ENCODE results near the gene RNASE8. TPM values are rescaled to one million over a fixed set of nuclear protein-coding genes. Genes with fewer than 3 reads are reported as not detected.

RNASE8 gene
- polyA plus RNA-seq, 1 donor from 2014 or later: not detected

DNA sequence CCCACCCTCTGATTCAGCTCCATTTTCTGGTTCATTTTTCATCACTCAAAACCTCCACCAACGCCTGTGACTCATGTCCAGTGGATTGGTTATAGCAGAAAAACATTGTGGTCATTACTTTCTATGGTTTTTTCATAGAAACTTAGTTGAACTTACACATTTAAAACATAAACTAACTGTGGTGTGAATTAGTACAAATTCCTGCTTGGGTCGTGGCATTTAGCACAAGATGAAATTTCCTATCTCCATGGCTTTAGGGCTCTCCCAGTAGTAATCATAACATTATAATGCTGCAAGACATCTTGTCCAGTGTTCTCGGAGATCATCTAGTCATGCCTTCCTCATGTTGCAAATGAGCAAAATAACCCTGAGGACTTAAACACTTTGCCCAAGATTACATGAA, 8.3 kb upstream of the RNASE8 start:
- Histone ChIP-seq H3K4me3 (ENCODE audit: low read length) (no peak overlapping the region), H2AFZ (ENCODE audit: low read depth, low read length) (no peak overlapping the region), H4K20me1 (ENCODE audit: insufficient read depth) (no peaks in the 10 kb centered on the region), H3K4me2 (ENCODE audit: low read length) (no peak overlapping the region), H3K36me3 (ENCODE audit: insufficient read depth, low read length) (no peaks in the 10 kb centered on the region), H3K9me3 (ENCODE audit: low read length) (no peaks in the 10 kb centered on the region), H3K9ac (ENCODE audit: low read length) (no peak overlapping the region), H3F3A (ENCODE audit: insufficient read depth, low read length, poor library complexity, severe bottlenecking) (no peaks in the 10 kb centered on the region), H3K27me3 (ENCODE audit: insufficient read depth, low read depth, low read length) (no peaks in the 10 kb centered on the region), H3K9me2 (ENCODE audit: insufficient read depth, low read length) (no peaks in the 10 kb centered on the region), H3K79me2 (replicated peaks; ENCODE audit: insufficient read depth, low read length) (no peaks in the 10 kb centered on the region), H3K27ac (ENCODE audit: low read length) (no peak overlapping the region)
- TF ChIP-seq RAD21 (conservative IDR thresholded peaks at IDR 0.05): no peak
- no peak for TF ChIP-seq EZH2 (IDR thresholded peaks at IDR 0.05; ENCODE audit: borderline replicate concordance, insufficient read depth, low read length, poor library complexity, severe bottlenecking)
- no peak for TF ChIP-seq POLR2AphosphoS5 (IDR thresholded peaks at IDR 0.05)
- no peak for TF ChIP-seq MXI1 (conservative IDR thresholded peaks at IDR 0.05; ENCODE audit: poor library complexity, severe bottlenecking)
- no peak for TF ChIP-seq EP300 (conservative IDR thresholded peaks at IDR 0.05; ENCODE audit: poor library complexity, severe bottlenecking)
- TF ChIP-seq TAF1 (IDR thresholded peaks at IDR 0.05; ENCODE audit: low read depth): no peak
- no peak for TF ChIP-seq SMC3 (conservative IDR thresholded peaks at IDR 0.05; ENCODE audit: poor library complexity)
- TF ChIP-seq, protein P1, sequence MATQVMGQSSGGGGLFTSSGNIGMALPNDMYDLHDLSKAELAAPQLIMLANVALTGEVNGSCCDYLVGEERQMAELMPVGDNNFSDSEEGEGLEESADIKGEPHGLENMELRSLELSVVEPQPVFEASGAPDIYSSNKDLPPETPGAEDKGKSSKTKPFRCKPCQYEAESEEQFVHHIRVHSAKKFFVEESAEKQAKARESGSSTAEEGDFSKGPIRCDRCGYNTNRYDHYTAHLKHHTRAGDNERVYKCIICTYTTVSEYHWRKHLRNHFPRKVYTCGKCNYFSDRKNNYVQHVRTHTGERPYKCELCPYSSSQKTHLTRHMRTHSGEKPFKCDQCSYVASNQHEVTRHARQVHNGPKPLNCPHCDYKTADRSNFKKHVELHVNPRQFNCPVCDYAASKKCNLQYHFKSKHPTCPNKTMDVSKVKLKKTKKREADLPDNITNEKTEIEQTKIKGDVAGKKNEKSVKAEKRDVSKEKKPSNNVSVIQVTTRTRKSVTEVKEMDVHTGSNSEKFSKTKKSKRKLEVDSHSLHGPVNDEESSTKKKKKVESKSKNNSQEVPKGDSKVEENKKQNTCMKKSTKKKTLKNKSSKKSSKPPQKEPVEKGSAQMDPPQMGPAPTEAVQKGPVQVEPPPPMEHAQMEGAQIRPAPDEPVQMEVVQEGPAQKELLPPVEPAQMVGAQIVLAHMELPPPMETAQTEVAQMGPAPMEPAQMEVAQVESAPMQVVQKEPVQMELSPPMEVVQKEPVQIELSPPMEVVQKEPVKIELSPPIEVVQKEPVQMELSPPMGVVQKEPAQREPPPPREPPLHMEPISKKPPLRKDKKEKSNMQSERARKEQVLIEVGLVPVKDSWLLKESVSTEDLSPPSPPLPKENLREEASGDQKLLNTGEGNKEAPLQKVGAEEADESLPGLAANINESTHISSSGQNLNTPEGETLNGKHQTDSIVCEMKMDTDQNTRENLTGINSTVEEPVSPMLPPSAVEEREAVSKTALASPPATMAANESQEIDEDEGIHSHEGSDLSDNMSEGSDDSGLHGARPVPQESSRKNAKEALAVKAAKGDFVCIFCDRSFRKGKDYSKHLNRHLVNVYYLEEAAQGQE (IDR thresholded peaks at IDR 0.05; ENCODE audit: borderline replicate concordance): no peak
- TF ChIP-seq, protein P2, sequence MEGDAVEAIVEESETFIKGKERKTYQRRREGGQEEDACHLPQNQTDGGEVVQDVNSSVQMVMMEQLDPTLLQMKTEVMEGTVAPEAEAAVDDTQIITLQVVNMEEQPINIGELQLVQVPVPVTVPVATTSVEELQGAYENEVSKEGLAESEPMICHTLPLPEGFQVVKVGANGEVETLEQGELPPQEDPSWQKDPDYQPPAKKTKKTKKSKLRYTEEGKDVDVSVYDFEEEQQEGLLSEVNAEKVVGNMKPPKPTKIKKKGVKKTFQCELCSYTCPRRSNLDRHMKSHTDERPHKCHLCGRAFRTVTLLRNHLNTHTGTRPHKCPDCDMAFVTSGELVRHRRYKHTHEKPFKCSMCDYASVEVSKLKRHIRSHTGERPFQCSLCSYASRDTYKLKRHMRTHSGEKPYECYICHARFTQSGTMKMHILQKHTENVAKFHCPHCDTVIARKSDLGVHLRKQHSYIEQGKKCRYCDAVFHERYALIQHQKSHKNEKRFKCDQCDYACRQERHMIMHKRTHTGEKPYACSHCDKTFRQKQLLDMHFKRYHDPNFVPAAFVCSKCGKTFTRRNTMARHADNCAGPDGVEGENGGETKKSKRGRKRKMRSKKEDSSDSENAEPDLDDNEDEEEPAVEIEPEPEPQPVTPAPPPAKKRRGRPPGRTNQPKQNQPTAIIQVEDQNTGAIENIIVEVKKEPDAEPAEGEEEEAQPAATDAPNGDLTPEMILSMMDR (IDR thresholded peaks at IDR 0.05; ENCODE audit: poor library complexity, severe bottlenecking): no peak

DNA sequence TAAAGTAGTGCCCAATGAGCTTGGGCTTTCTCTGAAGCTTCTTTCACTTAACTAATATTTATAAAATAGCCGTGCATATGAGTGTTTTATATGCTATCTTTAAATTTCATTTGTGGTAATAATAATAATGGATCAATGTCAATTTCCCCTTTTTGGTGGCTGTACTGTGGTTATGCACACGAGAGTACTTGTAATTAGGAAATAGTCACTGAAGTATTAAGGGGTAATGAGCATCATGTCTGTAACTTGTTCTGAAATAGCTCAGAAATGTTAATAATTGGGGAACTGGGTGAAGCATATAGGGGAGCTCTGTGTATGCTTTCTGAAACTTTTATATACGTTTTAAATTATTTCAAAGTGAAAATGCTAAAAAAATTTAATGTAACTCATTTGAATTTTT, 7.0 kb upstream of the RNASE8 start:
- H3K36me3 ChIP-seq (ENCODE audit: insufficient read depth, low read length): no peaks in the 10 kb centered on the region
- H3K4me2 ChIP-seq (ENCODE audit: low read length): no peak overlapping the region
- no peak overlapping the region for H3K4me3 ChIP-seq (ENCODE audit: low read length)
- H3K27me3 ChIP-seq (ENCODE audit: insufficient read depth, low read depth, low read length): no peaks in the 10 kb centered on the region
- H3K79me2 ChIP-seq (replicated peaks; ENCODE audit: insufficient read depth, low read length): no peaks in the 10 kb centered on the region
- no peaks in the 10 kb centered on the region for H3F3A ChIP-seq (ENCODE audit: insufficient read depth, low read length, poor library complexity, severe bottlenecking)
- H3K27ac ChIP-seq (ENCODE audit: low read length): no peak overlapping the region
- H2AFZ ChIP-seq (ENCODE audit: low read depth, low read length): no peak overlapping the region
- TF ChIP-seq TAF1 (IDR thresholded peaks at IDR 0.05; ENCODE audit: low read depth) (no peak), EZH2 (IDR thresholded peaks at IDR 0.05; ENCODE audit: borderline replicate concordance, insufficient read depth, low read length, poor library complexity, severe bottlenecking) (no peak), POLR2AphosphoS5 (IDR thresholded peaks at IDR 0.05) (no peak), RAD21 (conservative IDR thresholded peaks at IDR 0.05) (no peak), MXI1 (conservative IDR thresholded peaks at IDR 0.05; ENCODE audit: poor library complexity, severe bottlenecking) (no peak)
- TF ChIP-seq, protein P2 (IDR thresholded peaks at IDR 0.05; ENCODE audit: poor library complexity, severe bottlenecking): no peak
- no peaks in the 10 kb centered on the region for H3K9me2 ChIP-seq (ENCODE audit: insufficient read depth, low read length)
- no peaks in the 10 kb centered on the region for H4K20me1 ChIP-seq (ENCODE audit: insufficient read depth)
- H3K9me3 ChIP-seq (ENCODE audit: low read length): no peaks in the 10 kb centered on the region
- H3K9ac ChIP-seq (ENCODE audit: low read length): no peak overlapping the region
